Activated CD4-positive, alpha-beta T cell treated with anti-CD3 and anti-CD28 coated beads for 36 hours (primary cell): ENCODE measurements around the gene SHISAL2B. TPM values are rescaled to one million over a fixed set of nuclear protein-coding genes. Genes with fewer than 3 reads are reported as not detected.
"Not testable (repeated sequence)": the region's sequence is repeated elsewhere in the genome, so short reads cannot be mapped to it uniquely, and the experiment has no call there.

ENCODE experiments used
- ATAC-seq: fragments of 200-7000 bp; cut with Tn5 transposase; one replicate; pipeline ENCODE4 v1.10.0; 2021; ENCODE audit warnings: mild to moderate bottlenecking, moderate library complexity
- CTCF ChIA-PET: fragments of 350-600 bp; sonication (Branson Sonifier 250); formaldehyde crosslinking; loops from one replicate; lab custom pipeline; 2021; ENCODE audit warnings: antibody characterized with exemption; lab: Charles Lee
- POLR2A ChIA-PET: fragments of 350-600 bp; sonication (Branson Sonifier 250); formaldehyde crosslinking; loops from one replicate; lab custom pipeline; 2021; ENCODE audit warnings: antibody characterized with exemption, inconsistent platforms; lab: Charles Lee
- DNase-seq: peaks from one replicate; pipeline ENCODE4 v3.0.0-alpha.2; 2020
- H3K27ac Mint-ChIP-seq: one replicate; pipeline ENCODE4 v1.8.0; 2021; ENCODE audit warnings: mixed read lengths
- H3K27me3 Mint-ChIP-seq: one replicate; pipeline ENCODE4 v1.8.0; 2021; ENCODE audit warnings: mixed read lengths
- H3K36me3 Mint-ChIP-seq: one replicate; pipeline ENCODE4 v1.8.0; 2021; ENCODE audit warnings: low read depth, mixed read lengths
- H3K4me1 Mint-ChIP-seq: one replicate; pipeline ENCODE4 v1.8.0; 2021; ENCODE audit warnings: mixed read lengths
- H3K4me3 Mint-ChIP-seq: one replicate; pipeline ENCODE4 v1.8.0; 2021; ENCODE audit warnings: mild to moderate bottlenecking, moderate library complexity, mixed read lengths
- H3K9me3 Mint-ChIP-seq: one replicate; pipeline ENCODE4 v1.8.0; 2021; ENCODE audit warnings: low read depth, mixed read lengths
- intact Hi-C, 2 experiments: fragments of 100-400 bp; cut with DNase I in 1 of 2; cut with micrococcal nuclease in 1 of 2; formaldehyde crosslinking; loops; one replicate each; pipeline versions ENCODE4 v1.14.2 to v1.15.1; 2022 to 2024; cut with DNase I, micrococcal nuclease
- total RNA-seq, 2 experiments: library from RNA; stranded (reverse); gene quantifications; one replicate each; pipeline ENCODE4 v1.2.3, GENCODE V29; 2021

SHISAL2B gene
- total RNA-seq, 2 experiments from 2014 or later = not detected

GRCh38 chr5:64700765-64701164 lies 10.5 kb downstream of the SHISAL2B start:
- Mint-ChIP-seq H3K4me1 (no peaks in the 10 kb centered on the region), H3K27me3 (peaks cover 16% of the 10 kb centered on the region), H3K4me3 (no peak overlapping the region), H3K27ac (no peak overlapping the region), H3K9me3 (peaks cover 9% of the 10 kb centered on the region), H3K36me3 (no peaks in the 10 kb centered on the region)
- POLR2A ChIA-PET = no interaction called here
- intact Hi-C loops = no loop called here
- CTCF ChIA-PET = no interaction called here
- ATAC-seq = no peak
- no peak for DNase-seq

- intact Hi-C loops, H3K9me3 Mint-ChIP-seq, H3K36me3 Mint-ChIP-seq, H3K27ac Mint-ChIP-seq, H3K4me1 Mint-ChIP-seq, POLR2A ChIA-PET, ATAC-seq, H3K4me3 Mint-ChIP-seq, DNase-seq: not testable (repeated sequence)
- CTCF ChIA-PET = interaction anchor here (0.8 kb wide), 1 partner anchor 14 kb away, joined by 6 read pairs; no protein-coding TSS in a partner anchor
- peaks cover 12% of the 10 kb centered on the region for H3K27me3 Mint-ChIP-seq
Observed at GRCh38 chr5:64706074-64706473, 15.8 kb downstream of the SHISAL2B start.

GRCh38 chr5:64707191-64707590 lies 16.9 kb downstream of the SHISAL2B start:
- Mint-ChIP-seq H3K4me1 (no peaks in the 10 kb centered on the region), H3K4me3 (no peak overlapping the region), H3K27me3 (peaks cover 12% of the 10 kb centered on the region), H3K9me3 (no peaks in the 10 kb centered on the region), H3K36me3 (no peaks in the 10 kb centered on the region), H3K27ac (no peak overlapping the region)
- intact Hi-C loops = no loop called here
- CTCF ChIA-PET = no interaction called here
- POLR2A ChIA-PET = no interaction called here
- ATAC-seq (no peak), DNase-seq (no peak)

- POLR2A ChIA-PET, H3K27me3 Mint-ChIP-seq, ATAC-seq, H3K36me3 Mint-ChIP-seq, H3K4me1 Mint-ChIP-seq, H3K9me3 Mint-ChIP-seq, DNase-seq, H3K4me3 Mint-ChIP-seq, H3K27ac Mint-ChIP-seq, CTCF ChIA-PET, intact Hi-C loops: not testable (repeated sequence)
Observed at GRCh38 chr5:64714495-64714894, 24.2 kb downstream of the SHISAL2B start.

GRCh38 chr5:64722588-64722987 lies 32.3 kb downstream of the SHISAL2B start:
- CTCF ChIA-PET = interaction anchor here (1.1 kb wide), 1 partner anchor 20 kb away, joined by 4 read pairs; no protein-coding TSS in a partner anchor

GRCh38 chr5:64727150-64727549 lies 36.8 kb downstream of the SHISAL2B start:
- H3K9me3 Mint-ChIP-seq = no peaks in the 10 kb centered on the region
- POLR2A ChIA-PET = no interaction called here
- no peak overlapping the region for H3K4me3 Mint-ChIP-seq
- CTCF ChIA-PET = no interaction called here
- H3K27me3 Mint-ChIP-seq = no peaks in the 10 kb centered on the region
- H3K36me3 Mint-ChIP-seq = peaks cover 38% of the 10 kb centered on the region
- no peak for DNase-seq
- ATAC-seq = no peak
- H3K27ac Mint-ChIP-seq = no peak overlapping the region
- no peaks in the 10 kb centered on the region for H3K4me1 Mint-ChIP-seq
- intact Hi-C loops = no loop called here

More at GRCh38 chr5:64722588-64722987, 32.3 kb downstream of the SHISAL2B start:
- Mint-ChIP-seq H3K9me3 (no peaks in the 10 kb centered on the region), H3K36me3 (peaks cover 18% of the 10 kb centered on the region), H3K4me1 (no peaks in the 10 kb centered on the region), H3K27ac (no peak overlapping the region), H3K4me3 (no peak overlapping the region), H3K27me3 (no peaks in the 10 kb centered on the region)
- no peak for DNase-seq
- intact Hi-C loops = no loop called here
- no peak for ATAC-seq
- POLR2A ChIA-PET = no interaction called here

GRCh38 chr5:64742411-64742810 lies 52.1 kb downstream of the SHISAL2B start:
- no peaks in the 10 kb centered on the region for H3K27me3 Mint-ChIP-seq
- peaks cover 12% of the 10 kb centered on the region for H3K4me1 Mint-ChIP-seq
- ATAC-seq = no peak
- intact Hi-C loops = no loop called here
- POLR2A ChIA-PET = no interaction called here
- no peaks in the 10 kb centered on the region for H3K9me3 Mint-ChIP-seq
- peaks cover 16% of the 10 kb centered on the region for H3K36me3 Mint-ChIP-seq
- no peak overlapping the region for H3K4me3 Mint-ChIP-seq
- DNase-seq = no peak
- CTCF ChIA-PET = no interaction called here
- no peak overlapping the region for H3K27ac Mint-ChIP-seq

- H3K36me3 Mint-ChIP-seq = peaks cover 17% of the 10 kb centered on the region
- no peaks in the 10 kb centered on the region for H3K9me3 Mint-ChIP-seq
- CTCF ChIA-PET = no interaction called here
Observed at GRCh38 chr5:64742821-64743220, 52.5 kb downstream of the SHISAL2B start.

GRCh38 chr5:64744914-64745313 lies 54.6 kb downstream of the SHISAL2B start:
- no peak overlapping the region for H3K4me3 Mint-ChIP-seq
- peaks cover 12% of the 10 kb centered on the region for H3K4me1 Mint-ChIP-seq
- H3K27ac Mint-ChIP-seq = no peak overlapping the region
- no peak for ATAC-seq
- H3K9me3 Mint-ChIP-seq = no peaks in the 10 kb centered on the region
- H3K36me3 Mint-ChIP-seq = peaks cover 12% of the 10 kb centered on the region
- intact Hi-C loops = no loop called here
- CTCF ChIA-PET = no interaction called here
- DNase-seq = no peak
- POLR2A ChIA-PET = interaction anchor here (0.6 kb wide), 1 partner anchor 737 kb away, joined by 3 read pairs; the partner anchor contains the start of gene ADAMTS6
- H3K27me3 Mint-ChIP-seq = no peaks in the 10 kb centered on the region

More at GRCh38 chr5:64742821-64743220, 52.5 kb downstream of the SHISAL2B start:
- intact Hi-C loops = no loop called here
- ATAC-seq (no peak), DNase-seq (no peak)
- H3K4me1 Mint-ChIP-seq = peaks cover 12% of the 10 kb centered on the region
- no peaks in the 10 kb centered on the region for H3K27me3 Mint-ChIP-seq
- no peak overlapping the region for H3K27ac Mint-ChIP-seq
- POLR2A ChIA-PET = no interaction called here
- H3K4me3 Mint-ChIP-seq = no peak overlapping the region

- Mint-ChIP-seq H3K9me3 (no peaks in the 10 kb centered on the region), H3K4me1 (peaks cover 12% of the 10 kb centered on the region), H3K27me3 (no peaks in the 10 kb centered on the region), H3K36me3 (peaks cover 8% of the 10 kb centered on the region), H3K27ac (no peak overlapping the region), H3K4me3 (no peak overlapping the region)
- intact Hi-C loops = no loop called here
- no peak for DNase-seq
- ChIA-PET POLR2A (no interaction called here), CTCF (interaction anchor here (0.9 kb wide), 1 partner anchor 12 kb away, joined by 3 read pairs; no protein-coding TSS in a partner anchor)
- ATAC-seq = peak; percentile 19
Observed at GRCh38 chr5:64746446-64746845, 56.1 kb downstream of the SHISAL2B start.

GRCh38 chr5:64749385-64749784 lies 59.1 kb downstream of the SHISAL2B start:
- intact Hi-C loops = no loop called here
- ChIA-PET CTCF (interaction anchor here (0.7 to 1.0 kb wide), 2 partner anchors 17 to 33 kb away, joined by 3 to 5 read pairs; no protein-coding TSS in a partner anchor), POLR2A (interaction anchor here (0.6 to 0.8 kb wide), 2 partner anchors 747 to 784 kb away, joined by 3 read pairs; no protein-coding TSS in a partner anchor)
- Mint-ChIP-seq H3K27me3 (no peaks in the 10 kb centered on the region), H3K9me3 (no peaks in the 10 kb centered on the region), H3K4me3 (no peak overlapping the region), H3K27ac (no peak overlapping the region), H3K36me3 (peaks cover 8% of the 10 kb centered on the region), H3K4me1 (peaks cover 12% of the 10 kb centered on the region)
- DNase-seq (no peak), ATAC-seq (no peak)

- ATAC-seq = no peak
- Mint-ChIP-seq H3K36me3 (peaks cover 3% of the 10 kb centered on the region), H3K4me1 (peaks cover 6% of the 10 kb centered on the region), H3K9me3 (no peaks in the 10 kb centered on the region), H3K4me3 (no peak overlapping the region), H3K27ac (no peak overlapping the region), H3K27me3 (no peaks in the 10 kb centered on the region)
- POLR2A ChIA-PET = interaction anchor here (0.7 kb wide), 1 partner anchor 207 kb away, joined by 3 read pairs; no protein-coding TSS in a partner anchor
- intact Hi-C loops = no loop called here
- no peak for DNase-seq
- CTCF ChIA-PET = interaction anchor here (1.0 kb wide), 1 partner anchor 12 kb away, joined by 3 read pairs; no protein-coding TSS in a partner anchor
Observed at GRCh38 chr5:64754066-64754465, 63.8 kb downstream of the SHISAL2B start.
